RWPE2 (cell line): ENCODE results near the gene DST.
A peak's percentile ranks its signal among the peaks of the same experiment; 100 is the strongest.

ENCODE experiments used
- ATAC-seq: fragments of 200-7000 bp; cut with Tn5 transposase; 3 replicates; pipeline ENCODE4 v1.9.1; 2021; ENCODE audit warnings: low read depth
- DNase-seq: peaks from one replicate; pipeline ENCODE4 v3.0.0-alpha.2; 2020; ENCODE audit warnings: low spot score
- H3K27ac ChIP-seq: fragments of 450-650 bp; 2 replicates; pipeline ENCODE4 v1.5.1; 2017; ENCODE audit warnings: mild to moderate bottlenecking; ENCODE audit not compliant: poor library complexity, severe bottlenecking
- H3K27me3 ChIP-seq: fragments of 250-450 bp; sonication (Bioruptor Pico); 2 replicates; pipeline ENCODE4 v1.5.1; 2021; ENCODE audit warnings: mild to moderate bottlenecking, moderate library complexity; ENCODE audit not compliant: insufficient read depth, poor library complexity, severe bottlenecking
- H3K36me3 ChIP-seq: fragments of 250-450 bp; sonication (Bioruptor Pico); 2 replicates; pipeline ENCODE4 v1.5.1; 2020; ENCODE audit warnings: low read depth, mild to moderate bottlenecking, moderate library complexity
- H3K4me1 ChIP-seq: fragments of 250-450 bp; sonication (Bioruptor Pico); 2 replicates; pipeline ENCODE4 v1.5.1; 2021; ENCODE audit warnings: mild to moderate bottlenecking, moderate library complexity; ENCODE audit not compliant: insufficient read depth, poor library complexity, severe bottlenecking
- H3K4me3 ChIP-seq: fragments of 250-450 bp; sonication (Bioruptor Pico); 2 replicates; pipeline ENCODE4 v1.5.1; 2021; ENCODE audit warnings: mild to moderate bottlenecking, moderate library complexity; ENCODE audit not compliant: severe bottlenecking
- H3K9me3 ChIP-seq: fragments of 250-450 bp; sonication (Bioruptor Pico); 2 replicates; pipeline ENCODE4 v1.5.1; 2021; ENCODE audit warnings: mild to moderate bottlenecking, moderate library complexity; ENCODE audit not compliant: severe bottlenecking
- TF ChIP-seq, protein P1 (sequence below): fragments of 450-650 bp; IDR thresholded peaks from one replicate; pipeline ENCODE4 v1.5.1; 2017; ENCODE audit warnings: mild to moderate bottlenecking, moderate library complexity; ENCODE audit not compliant: poor library complexity, severe bottlenecking

DST gene

DNA sequence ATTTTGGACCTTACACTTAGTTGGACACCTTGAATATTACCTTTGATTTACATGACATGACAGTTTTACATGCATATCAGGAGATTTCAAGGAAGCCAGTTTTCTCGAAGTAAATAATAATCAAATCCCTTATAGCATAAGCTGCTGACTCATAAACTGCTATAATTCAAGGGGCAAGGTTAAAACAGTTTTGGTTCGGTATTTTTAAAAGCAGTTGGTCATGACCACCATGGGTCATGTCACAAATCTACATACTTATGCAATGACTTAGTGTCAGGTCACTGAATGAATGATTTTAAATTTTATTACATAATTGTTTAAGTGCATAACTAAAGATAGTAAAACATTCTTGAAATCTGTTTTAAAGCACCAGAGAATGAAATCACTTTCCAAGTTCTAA, 158.0 kb downstream of the DST start:
- no peak for ATAC-seq
- H3K9me3 ChIP-seq: peaks cover 3% of the 10 kb centered on the region
- H3K27ac ChIP-seq: no peak overlapping the region
- DNase-seq: no peak
- H3K4me1 ChIP-seq: peaks cover 13% of the 10 kb centered on the region
- TF ChIP-seq, protein P1, sequence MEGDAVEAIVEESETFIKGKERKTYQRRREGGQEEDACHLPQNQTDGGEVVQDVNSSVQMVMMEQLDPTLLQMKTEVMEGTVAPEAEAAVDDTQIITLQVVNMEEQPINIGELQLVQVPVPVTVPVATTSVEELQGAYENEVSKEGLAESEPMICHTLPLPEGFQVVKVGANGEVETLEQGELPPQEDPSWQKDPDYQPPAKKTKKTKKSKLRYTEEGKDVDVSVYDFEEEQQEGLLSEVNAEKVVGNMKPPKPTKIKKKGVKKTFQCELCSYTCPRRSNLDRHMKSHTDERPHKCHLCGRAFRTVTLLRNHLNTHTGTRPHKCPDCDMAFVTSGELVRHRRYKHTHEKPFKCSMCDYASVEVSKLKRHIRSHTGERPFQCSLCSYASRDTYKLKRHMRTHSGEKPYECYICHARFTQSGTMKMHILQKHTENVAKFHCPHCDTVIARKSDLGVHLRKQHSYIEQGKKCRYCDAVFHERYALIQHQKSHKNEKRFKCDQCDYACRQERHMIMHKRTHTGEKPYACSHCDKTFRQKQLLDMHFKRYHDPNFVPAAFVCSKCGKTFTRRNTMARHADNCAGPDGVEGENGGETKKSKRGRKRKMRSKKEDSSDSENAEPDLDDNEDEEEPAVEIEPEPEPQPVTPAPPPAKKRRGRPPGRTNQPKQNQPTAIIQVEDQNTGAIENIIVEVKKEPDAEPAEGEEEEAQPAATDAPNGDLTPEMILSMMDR: no peak
- no peaks in the 10 kb centered on the region for H3K27me3 ChIP-seq
- peaks cover 77% of the 10 kb centered on the region for H3K36me3 ChIP-seq
- no peak overlapping the region for H3K4me3 ChIP-seq

DNA sequence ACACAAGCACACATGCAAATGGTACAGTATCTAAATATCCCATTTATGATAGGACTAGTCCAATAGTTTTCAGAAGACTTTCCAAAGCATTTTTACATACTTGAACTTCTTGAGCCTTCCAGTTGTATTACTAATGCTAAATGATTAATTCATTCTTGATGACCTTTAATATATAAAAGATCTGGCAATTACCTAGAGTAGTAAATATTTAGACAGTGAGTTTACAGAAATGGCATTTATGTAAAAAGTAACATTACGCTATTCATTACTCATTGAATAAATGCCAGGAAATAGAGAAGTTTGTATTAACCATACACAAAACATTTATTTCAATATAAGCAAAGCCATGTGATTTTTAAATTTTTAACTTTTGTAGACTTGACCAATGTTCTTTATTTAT, 158.8 kb downstream of the DST start:
- no peaks in the 10 kb centered on the region for H3K27me3 ChIP-seq
- peaks cover 3% of the 10 kb centered on the region for H3K9me3 ChIP-seq
- no peak for DNase-seq
- H3K36me3 ChIP-seq: peaks cover 77% of the 10 kb centered on the region
- 0 out of 3 replicates have a peak, but pooled peaks have one; percentile 17 for ATAC-seq
- H3K4me1 ChIP-seq: peaks cover 13% of the 10 kb centered on the region
- no peak overlapping the region for H3K27ac ChIP-seq
- no peak overlapping the region for H3K4me3 ChIP-seq
- TF ChIP-seq, protein P1: no peak

DNA sequence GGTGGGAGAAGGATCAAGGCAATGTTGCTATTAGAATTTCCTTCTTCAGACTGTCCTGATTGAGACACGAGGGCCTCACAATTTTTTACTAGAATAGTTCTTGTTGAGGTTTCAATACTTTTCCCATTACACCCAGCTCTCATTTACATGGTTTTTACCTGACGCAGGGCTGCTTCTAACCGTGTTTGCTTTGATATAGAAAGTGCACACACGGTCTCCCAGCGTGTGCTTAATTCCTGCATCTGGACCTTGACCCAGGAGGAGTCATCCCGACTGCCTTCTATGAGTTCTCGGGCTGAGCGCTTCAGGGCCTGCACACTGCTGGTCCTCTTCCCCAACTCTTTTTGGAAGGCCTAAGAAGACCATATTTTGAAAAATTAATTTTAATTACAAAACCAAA, 160.2 kb downstream of the DST start:
- ATAC-seq (no peak), DNase-seq (no peak)
- H3K36me3 ChIP-seq: peaks cover 81% of the 10 kb centered on the region
- H3K4me1 ChIP-seq: peaks cover 13% of the 10 kb centered on the region
- no peaks in the 10 kb centered on the region for H3K27me3 ChIP-seq
- TF ChIP-seq, protein P1: no peak
- H3K4me3 ChIP-seq: no peak overlapping the region
- peaks cover 3% of the 10 kb centered on the region for H3K9me3 ChIP-seq
- H3K27ac ChIP-seq: no peak overlapping the region

DNA sequence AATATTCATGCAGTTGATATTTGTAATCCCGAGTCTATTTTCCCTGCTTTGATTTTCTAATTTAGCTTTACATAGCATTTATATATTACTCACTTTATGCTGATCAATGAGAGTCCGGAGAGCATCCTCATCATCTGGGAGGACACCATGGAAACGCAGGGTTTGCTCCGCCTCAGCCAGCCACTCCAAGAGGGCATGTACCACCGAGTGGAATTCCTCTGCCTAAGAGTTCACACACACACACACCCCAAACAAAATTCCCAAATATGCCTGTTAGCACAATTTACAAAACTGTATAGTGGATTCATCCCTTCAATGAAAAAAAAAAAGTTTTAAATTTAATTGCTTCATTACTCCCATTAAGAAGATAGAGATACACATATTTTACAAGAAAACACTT, 160.7 kb downstream of the DST start:
- H3K27me3 ChIP-seq: no peaks in the 10 kb centered on the region
- H3K27ac ChIP-seq: no peak overlapping the region
- peaks cover 81% of the 10 kb centered on the region for H3K36me3 ChIP-seq
- TF ChIP-seq, protein P1: no peak
- H3K4me3 ChIP-seq: no peak overlapping the region
- peaks cover 3% of the 10 kb centered on the region for H3K9me3 ChIP-seq
- DNase-seq (no peak), ATAC-seq (no peak)
- peaks cover 13% of the 10 kb centered on the region for H3K4me1 ChIP-seq

DNA sequence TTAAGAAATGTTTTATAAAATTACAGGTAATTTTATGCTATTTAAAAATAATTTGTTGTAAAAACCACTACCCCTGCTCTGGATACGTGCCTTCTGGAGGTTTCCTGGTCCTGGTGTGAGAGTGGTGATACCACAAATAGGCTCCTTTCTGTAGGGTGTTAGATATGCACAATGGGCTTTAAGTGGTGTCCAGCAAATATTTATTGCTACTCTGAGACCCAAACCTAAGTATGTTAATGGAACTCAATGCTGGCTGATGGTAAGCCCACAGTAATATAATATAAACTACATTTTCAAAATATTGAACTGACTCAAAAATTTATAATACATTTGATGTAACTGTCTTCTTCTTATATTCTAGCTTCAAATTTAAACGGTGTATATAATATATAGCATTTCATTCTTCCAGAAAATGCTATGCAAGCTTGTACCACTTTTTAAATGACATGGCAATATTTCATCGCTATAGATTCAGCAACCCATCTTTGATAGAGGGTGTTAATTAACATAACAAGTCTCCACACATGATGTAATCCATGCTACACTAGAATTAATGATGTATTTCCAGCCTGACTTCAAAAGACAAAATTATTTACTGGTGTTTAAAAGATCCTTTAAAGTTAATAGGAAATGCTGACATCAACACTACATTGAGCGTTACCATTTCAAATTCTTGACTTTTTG, 161.9 kb downstream of the DST start:
- Histone ChIP-seq H3K36me3 (peaks cover 82% of the 10 kb centered on the region), H3K27ac (no peak overlapping the region)
- no peak for ATAC-seq

More for the DNA sequence above, 161.9 kb downstream of the DST start:
- Histone ChIP-seq H3K4me1 (peaks cover 13% of the 10 kb centered on the region), H3K4me3 (no peak overlapping the region), H3K27me3 (no peaks in the 10 kb centered on the region), H3K9me3 (peaks cover 3% of the 10 kb centered on the region)
- DNase-seq: no peak
- TF ChIP-seq, protein P1: no peak
